HEK293 (cell line): ENCODE data around the gene PET117.

Experiments
- CTCF ChIA-PET: fragments of 350-600 bp; formaldehyde crosslinking; extraction: SDS; loops from one replicate; lab custom pipeline; 2021; ENCODE audit warnings: antibody characterized with exemption; lab: Yijun Ruan, JAX
- POLR2A ChIA-PET: fragments of 300-600 bp; formaldehyde crosslinking; extraction: SDS; loops from one replicate; lab custom pipeline; 2020; ENCODE audit warnings: antibody characterized with exemption, inconsistent platforms; lab: Yijun Ruan, JAX
- H3K27ac ChIP-seq: fragments of 200-500 bp; sonication (Bioruptor generic); 2 replicates; pipeline ENCODE4 v1.5.1; 2014; ENCODE audit warnings: low read depth, low read length, control low read depth, inconsistent platforms; ENCODE audit errors: extremely low read depth
- H3K36me3 ChIP-seq, 2 experiments: fragments of 200-500 bp in 1 of 2; sonication (Bioruptor generic) in 1 of 2; 1 replicate in 1 of 2; 2 replicates in 1 of 2; pipeline ENCODE4 v1.5.1; 2014 to 2017; ENCODE audit warnings: inconsistent platforms in 2 of 2, low read length in 2 of 2; ENCODE audit not compliant: control insufficient read depth in 2 of 2, insufficient read depth in 1 of 2
- H3K4me1 ChIP-seq: fragments of 200-500 bp; sonication (Bioruptor generic); 2 replicates; pipeline ENCODE4 v1.5.1; 2014; ENCODE audit warnings: mild to moderate bottlenecking, low read length, inconsistent platforms; ENCODE audit not compliant: control insufficient read depth, insufficient read depth
- H3K4me3 ChIP-seq: 2 replicates; pipeline ENCODE4 v1.5.1; 2011; ENCODE audit warnings: low read depth, mild to moderate bottlenecking, control low read depth, low read length, moderate library complexity
- H3K9me3 ChIP-seq: fragments of 200-500 bp; sonication (Bioruptor generic); 2 replicates; pipeline ENCODE4 v1.5.1; 2014; ENCODE audit warnings: low read depth, low read length, inconsistent platforms; ENCODE audit not compliant: control insufficient read depth, insufficient read depth
- MZF1 ChIP-seq: fragments of 450-650 bp; formaldehyde crosslinking; IDR thresholded peaks from 2 replicates; pipeline ENCODE4 v1.5.1; 2017; ENCODE audit warnings: missing biosample characterization, missing genetic modification characterization, borderline replicate concordance
- WT1 ChIP-seq: fragments of 450-650 bp; formaldehyde crosslinking; IDR thresholded peaks from 2 replicates; pipeline ENCODE4 v1.5.1; 2016; ENCODE audit warnings: missing biosample characterization, missing genetic modification characterization
- YY1 ChIP-seq: fragments of 450-650 bp; formaldehyde crosslinking; IDR thresholded peaks from 2 replicates; pipeline ENCODE4 v1.5.1; 2018; ENCODE audit warnings: missing biosample characterization, missing genetic modification characterization
- ZEB2 ChIP-seq: fragments of 450-650 bp; formaldehyde crosslinking; IDR thresholded peaks from 2 replicates; pipeline ENCODE4 v1.5.1; 2016; ENCODE audit warnings: missing biosample characterization, missing genetic modification characterization
- ZNF133 ChIP-seq: fragments of 450-650 bp; formaldehyde crosslinking; IDR thresholded peaks from 2 replicates; pipeline ENCODE4 v1.5.1; 2016; ENCODE audit warnings: missing biosample characterization, missing genetic modification characterization
- ZNF146 ChIP-seq: fragments of 450-650 bp; formaldehyde crosslinking; IDR thresholded peaks from 2 replicates; pipeline ENCODE4 v1.5.1; 2016; ENCODE audit warnings: missing biosample characterization, missing genetic modification characterization
- ZNF501 ChIP-seq: fragments of 450-650 bp; formaldehyde crosslinking; IDR thresholded peaks from 2 replicates; pipeline ENCODE4 v1.5.1; 2016; ENCODE audit warnings: missing biosample characterization, missing genetic modification characterization
- ZNF560 ChIP-seq: fragments of 450-650 bp; formaldehyde crosslinking; IDR thresholded peaks from 2 replicates; pipeline ENCODE4 v1.5.1; 2017; ENCODE audit warnings: missing biosample characterization, missing genetic modification characterization, borderline replicate concordance
- ZNF571 ChIP-seq: fragments of 450-650 bp; formaldehyde crosslinking; IDR thresholded peaks from 2 replicates; pipeline ENCODE4 v1.5.0; 2017; ENCODE audit warnings: missing biosample characterization, missing genetic modification characterization
- ZNF600 ChIP-seq: fragments of 450-650 bp; formaldehyde crosslinking; IDR thresholded peaks from 2 replicates; pipeline ENCODE4 v1.5.1; 2016; ENCODE audit warnings: missing biosample characterization, missing genetic modification characterization
- ZNF660 ChIP-seq: fragments of 450-650 bp; IDR thresholded peaks from 2 replicates; pipeline ENCODE4 v1.5.1; 2018; ENCODE audit warnings: missing biosample characterization, mild to moderate bottlenecking, missing genetic modification characterization
- ZNF792 ChIP-seq: fragments of 450-650 bp; formaldehyde crosslinking; IDR thresholded peaks from 2 replicates; pipeline ENCODE4 v1.5.1; 2016; ENCODE audit warnings: missing biosample characterization, missing genetic modification characterization
- ZNF837 ChIP-seq: fragments of 450-650 bp; formaldehyde crosslinking; IDR thresholded peaks from 2 replicates; pipeline ENCODE4 v1.5.1; 2016; ENCODE audit warnings: missing biosample characterization, missing genetic modification characterization
- ZSCAN16 ChIP-seq: fragments of 450-650 bp; formaldehyde crosslinking; IDR thresholded peaks from 2 replicates; pipeline ENCODE4 v1.5.1; 2016; ENCODE audit warnings: missing biosample characterization, missing genetic modification characterization
- TF ChIP-seq, protein P1 (sequence below): fragments of 450-650 bp; formaldehyde crosslinking; IDR thresholded peaks from 2 replicates; pipeline ENCODE4 v1.5.1; 2016; ENCODE audit warnings: missing biosample characterization, missing genetic modification characterization
- TF ChIP-seq, protein P2 (sequence below): fragments of 450-650 bp; formaldehyde crosslinking; conservative IDR thresholded peaks from 2 replicates; pipeline ENCODE4 v1.5.1; 2016; ENCODE audit warnings: low read depth, missing biosample characterization, missing genetic modification characterization
- TF ChIP-seq, protein P3 (sequence below): fragments of 450-650 bp; formaldehyde crosslinking; IDR thresholded peaks from 2 replicates; pipeline ENCODE4 v1.5.1; 2016; ENCODE audit warnings: missing biosample characterization, missing genetic modification characterization
- TF ChIP-seq, protein P4 (sequence below): fragments of 450-650 bp; formaldehyde crosslinking; conservative IDR thresholded peaks from 2 replicates; pipeline ENCODE4 v1.5.1; 2016; ENCODE audit warnings: low read depth, missing biosample characterization, missing genetic modification characterization
- TF ChIP-seq, protein P5 (sequence below): fragments of 450-650 bp; formaldehyde crosslinking; IDR thresholded peaks from 2 replicates; pipeline ENCODE4 v1.5.0; 2017; ENCODE audit warnings: missing biosample characterization, missing genetic modification characterization, borderline replicate concordance

Gene PET117

DNA sequence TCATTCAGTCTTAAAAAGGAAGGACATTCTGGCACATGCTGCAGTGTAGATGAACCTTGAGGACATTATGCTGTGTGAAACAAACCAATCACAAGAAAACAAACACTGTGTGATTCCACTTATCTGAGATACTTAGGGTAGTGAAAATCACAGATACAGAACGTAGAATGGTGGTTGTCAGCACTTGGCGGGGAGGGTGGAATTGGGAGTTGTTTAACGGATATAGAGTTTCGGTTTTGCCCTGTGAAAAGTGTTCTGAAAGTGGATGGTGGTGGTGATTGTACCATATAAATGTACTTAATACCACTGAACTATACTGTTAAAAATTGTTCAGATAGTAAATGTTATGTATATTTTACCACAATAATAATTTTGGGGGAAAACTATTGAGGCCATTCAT is 18.4 kb downstream of the PET117 start:
- ChIA-PET POLR2A (no interaction called here), CTCF (no interaction called here)
- H3K9me3 ChIP-seq = no peaks in the 10 kb centered on the region

DNA sequence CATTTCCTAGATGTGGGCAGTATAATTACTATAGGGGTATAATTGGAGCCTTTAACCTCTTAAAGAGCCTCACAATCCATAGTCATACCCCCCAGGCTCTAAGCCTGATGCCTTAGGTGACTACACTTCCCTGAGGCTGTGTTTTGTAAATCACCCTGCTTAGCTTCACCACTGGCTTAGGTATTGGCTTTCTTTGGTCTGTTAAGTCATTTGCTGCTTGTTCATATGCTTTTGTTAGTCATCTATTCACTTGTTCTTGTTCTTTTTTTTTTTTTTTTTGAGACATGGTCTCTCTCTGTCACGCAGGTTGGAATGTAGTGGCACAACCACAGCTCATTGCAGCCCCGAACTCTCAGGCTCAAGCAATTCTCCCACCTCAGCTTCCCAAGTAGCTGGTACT is 26.7 kb downstream of the PET117 start:
- Histone ChIP-seq H3K4me3 (no peak overlapping the region), H3K27ac (no peak overlapping the region), H3K36me3 (peaks cover 24 to 41% of the 10 kb centered on the region in 2 experiments), H3K9me3 (no peaks in the 10 kb centered on the region), H3K4me1 (no peaks in the 10 kb centered on the region)
- POLR2A ChIA-PET = no interaction called here
- CTCF ChIA-PET = no interaction called here
- TF ChIP-seq, protein P1, sequence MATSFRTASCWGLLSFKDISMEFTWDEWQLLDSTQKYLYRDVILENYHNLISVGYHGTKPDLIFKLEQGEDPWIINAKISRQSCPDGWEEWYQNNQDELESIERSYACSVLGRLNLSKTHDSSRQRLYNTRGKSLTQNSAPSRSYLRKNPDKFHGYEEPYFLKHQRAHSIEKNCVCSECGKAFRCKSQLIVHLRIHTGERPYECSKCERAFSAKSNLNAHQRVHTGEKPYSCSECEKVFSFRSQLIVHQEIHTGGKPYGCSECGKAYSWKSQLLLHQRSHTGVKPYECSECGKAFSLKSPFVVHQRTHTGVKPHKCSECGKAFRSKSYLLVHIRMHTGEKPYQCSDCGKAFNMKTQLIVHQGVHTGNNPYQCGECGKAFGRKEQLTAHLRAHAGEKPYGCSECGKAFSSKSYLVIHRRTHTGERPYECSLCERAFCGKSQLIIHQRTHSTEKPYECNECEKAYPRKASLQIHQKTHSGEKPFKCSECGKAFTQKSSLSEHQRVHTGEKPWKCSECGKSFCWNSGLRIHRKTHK = no peak
- TF ChIP-seq ZNF133 = peak; percentile 62

More for the DNA sequence above, 18.4 kb downstream of the PET117 start:
- no peaks in the 10 kb centered on the region for H3K4me1 ChIP-seq
- H3K36me3 ChIP-seq = peaks cover 19 to 49% of the 10 kb centered on the region in 2 experiments
- H3K4me3 ChIP-seq = no peak overlapping the region
- TF ChIP-seq ZNF560 (tag by site-specific recombination) (no peak), ZEB2 (tag by site-specific recombination) (no peak), ZNF660 (tag by site-specific recombination) (no peak), MZF1 (no peak), ZNF571 (tag by site-specific recombination) (no peak), ZNF600 (tag by site-specific recombination) (no peak), ZNF146 (tag by site-specific recombination) (no peak), ZNF792 (tag by site-specific recombination) (no peak)
- TF ChIP-seq, protein P2, sequence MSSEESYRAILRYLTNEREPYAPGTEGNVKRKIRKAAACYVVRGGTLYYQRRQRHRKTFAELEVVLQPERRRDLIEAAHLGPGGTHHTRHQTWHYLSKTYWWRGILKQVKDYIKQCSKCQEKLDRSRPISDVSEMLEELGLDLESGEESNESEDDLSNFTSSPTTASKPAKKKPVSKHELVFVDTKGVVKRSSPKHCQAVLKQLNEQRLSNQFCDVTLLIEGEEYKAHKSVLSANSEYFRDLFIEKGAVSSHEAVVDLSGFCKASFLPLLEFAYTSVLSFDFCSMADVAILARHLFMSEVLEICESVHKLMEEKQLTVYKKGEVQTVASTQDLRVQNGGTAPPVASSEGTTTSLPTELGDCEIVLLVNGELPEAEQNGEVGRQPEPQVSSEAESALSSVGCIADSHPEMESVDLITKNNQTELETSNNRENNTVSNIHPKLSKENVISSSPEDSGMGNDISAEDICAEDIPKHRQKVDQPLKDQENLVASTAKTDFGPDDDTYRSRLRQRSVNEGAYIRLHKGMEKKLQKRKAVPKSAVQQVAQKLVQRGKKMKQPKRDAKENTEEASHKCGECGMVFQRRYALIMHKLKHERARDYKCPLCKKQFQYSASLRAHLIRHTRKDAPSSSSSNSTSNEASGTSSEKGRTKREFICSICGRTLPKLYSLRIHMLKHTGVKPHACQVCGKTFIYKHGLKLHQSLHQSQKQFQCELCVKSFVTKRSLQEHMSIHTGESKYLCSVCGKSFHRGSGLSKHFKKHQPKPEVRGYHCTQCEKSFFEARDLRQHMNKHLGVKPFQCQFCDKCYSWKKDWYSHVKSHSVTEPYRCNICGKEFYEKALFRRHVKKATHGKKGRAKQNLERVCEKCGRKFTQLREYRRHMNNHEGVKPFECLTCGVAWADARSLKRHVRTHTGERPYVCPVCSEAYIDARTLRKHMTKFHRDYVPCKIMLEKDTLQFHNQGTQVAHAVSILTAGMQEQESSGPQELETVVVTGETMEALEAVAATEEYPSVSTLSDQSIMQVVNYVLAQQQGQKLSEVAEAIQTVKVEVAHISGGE (tag by site-specific recombination) = no peak
- TF ChIP-seq, protein P3, sequence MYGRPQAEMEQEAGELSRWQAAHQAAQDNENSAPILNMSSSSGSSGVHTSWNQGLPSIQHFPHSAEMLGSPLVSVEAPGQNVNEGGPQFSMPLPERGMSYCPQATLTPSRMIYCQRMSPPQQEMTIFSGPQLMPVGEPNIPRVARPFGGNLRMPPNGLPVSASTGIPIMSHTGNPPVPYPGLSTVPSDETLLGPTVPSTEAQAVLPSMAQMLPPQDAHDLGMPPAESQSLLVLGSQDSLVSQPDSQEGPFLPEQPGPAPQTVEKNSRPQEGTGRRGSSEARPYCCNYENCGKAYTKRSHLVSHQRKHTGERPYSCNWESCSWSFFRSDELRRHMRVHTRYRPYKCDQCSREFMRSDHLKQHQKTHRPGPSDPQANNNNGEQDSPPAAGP = no peak
- TF ChIP-seq, all 188 proteins: peak for 0
- H3K27ac ChIP-seq = no peak overlapping the region

DNA sequence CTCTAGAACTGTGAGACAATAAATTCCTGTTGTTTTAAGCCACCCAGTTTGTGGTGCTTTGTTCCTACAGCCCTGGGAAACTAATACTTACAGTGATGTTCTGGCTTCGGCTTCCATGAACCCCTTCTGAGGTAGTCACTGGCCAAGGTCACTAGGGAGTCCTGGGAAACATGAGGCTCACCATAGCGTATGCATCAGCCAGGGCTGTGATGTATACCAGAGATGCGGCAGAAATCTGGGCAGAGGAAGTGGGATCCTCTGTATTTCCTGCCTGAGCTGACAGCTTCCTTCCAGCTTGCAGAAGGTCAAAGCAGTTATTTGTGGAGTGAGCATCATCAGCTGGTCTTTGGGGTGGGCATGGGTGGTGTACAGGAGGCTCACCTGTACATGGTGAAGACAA is 27.9 kb downstream of the PET117 start:
- no peaks in the 10 kb centered on the region for H3K4me1 ChIP-seq
- no peaks in the 10 kb centered on the region for H3K9me3 ChIP-seq
- ChIA-PET CTCF (interaction anchor here (0.7 kb wide), 1 partner anchor 119 kb away, joined by 3 read pairs; no protein-coding TSS in a partner anchor), POLR2A (no interaction called here)
- no peak overlapping the region for H3K4me3 ChIP-seq
- H3K27ac ChIP-seq = no peak overlapping the region
- peaks cover 15 to 35% of the 10 kb centered on the region in 2 experiments for H3K36me3 ChIP-seq
- TF ChIP-seq WT1 (tag by site-specific recombination) (no peak), ZNF501 (tag by site-specific recombination) (no peak), ZSCAN16 (no peak), ZNF837 (tag by site-specific recombination) (no peak), YY1 (no peak)
- TF ChIP-seq, protein P4, sequence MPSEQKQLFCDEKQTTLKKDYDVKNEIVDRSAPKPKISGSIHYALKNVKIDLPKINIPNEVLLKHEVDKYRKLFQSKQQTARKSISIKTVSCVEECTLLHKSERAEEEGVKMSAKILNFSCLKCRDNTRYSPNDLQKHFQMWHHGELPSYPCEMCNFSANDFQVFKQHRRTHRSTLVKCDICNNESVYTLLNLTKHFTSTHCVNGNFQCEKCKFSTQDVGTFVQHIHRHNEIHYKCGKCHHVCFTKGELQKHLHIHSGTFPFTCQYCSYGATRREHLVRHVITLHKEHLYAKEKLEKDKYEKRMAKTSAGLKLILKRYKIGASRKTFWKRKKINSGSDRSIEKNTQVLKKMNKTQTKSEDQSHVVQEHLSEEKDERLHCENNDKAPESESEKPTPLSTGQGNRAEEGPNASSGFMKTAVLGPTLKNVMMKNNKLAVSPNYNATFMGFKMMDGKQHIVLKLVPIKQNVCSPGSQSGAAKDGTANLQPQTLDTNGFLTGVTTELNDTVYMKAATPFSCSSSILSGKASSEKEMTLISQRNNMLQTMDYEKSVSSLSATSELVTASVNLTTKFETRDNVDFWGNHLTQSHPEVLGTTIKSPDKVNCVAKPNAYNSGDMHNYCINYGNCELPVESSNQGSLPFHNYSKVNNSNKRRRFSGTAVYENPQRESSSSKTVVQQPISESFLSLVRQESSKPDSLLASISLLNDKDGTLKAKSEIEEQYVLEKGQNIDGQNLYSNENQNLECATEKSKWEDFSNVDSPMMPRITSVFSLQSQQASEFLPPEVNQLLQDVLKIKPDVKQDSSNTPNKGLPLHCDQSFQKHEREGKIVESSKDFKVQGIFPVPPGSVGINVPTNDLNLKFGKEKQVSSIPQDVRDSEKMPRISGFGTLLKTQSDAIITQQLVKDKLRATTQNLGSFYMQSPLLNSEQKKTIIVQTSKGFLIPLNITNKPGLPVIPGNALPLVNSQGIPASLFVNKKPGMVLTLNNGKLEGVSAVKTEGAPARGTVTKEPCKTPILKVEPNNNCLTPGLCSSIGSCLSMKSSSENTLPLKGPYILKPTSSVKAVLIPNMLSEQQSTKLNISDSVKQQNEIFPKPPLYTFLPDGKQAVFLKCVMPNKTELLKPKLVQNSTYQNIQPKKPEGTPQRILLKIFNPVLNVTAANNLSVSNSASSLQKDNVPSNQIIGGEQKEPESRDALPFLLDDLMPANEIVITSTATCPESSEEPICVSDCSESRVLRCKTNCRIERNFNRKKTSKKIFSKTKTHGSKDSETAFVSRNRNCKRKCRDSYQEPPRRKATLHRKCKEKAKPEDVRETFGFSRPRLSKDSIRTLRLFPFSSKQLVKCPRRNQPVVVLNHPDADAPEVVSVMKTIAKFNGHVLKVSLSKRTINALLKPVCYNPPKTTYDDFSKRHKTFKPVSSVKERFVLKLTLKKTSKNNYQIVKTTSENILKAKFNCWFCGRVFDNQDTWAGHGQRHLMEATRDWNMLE (tag by site-specific recombination) = no peak
- TF ChIP-seq, protein P5, sequence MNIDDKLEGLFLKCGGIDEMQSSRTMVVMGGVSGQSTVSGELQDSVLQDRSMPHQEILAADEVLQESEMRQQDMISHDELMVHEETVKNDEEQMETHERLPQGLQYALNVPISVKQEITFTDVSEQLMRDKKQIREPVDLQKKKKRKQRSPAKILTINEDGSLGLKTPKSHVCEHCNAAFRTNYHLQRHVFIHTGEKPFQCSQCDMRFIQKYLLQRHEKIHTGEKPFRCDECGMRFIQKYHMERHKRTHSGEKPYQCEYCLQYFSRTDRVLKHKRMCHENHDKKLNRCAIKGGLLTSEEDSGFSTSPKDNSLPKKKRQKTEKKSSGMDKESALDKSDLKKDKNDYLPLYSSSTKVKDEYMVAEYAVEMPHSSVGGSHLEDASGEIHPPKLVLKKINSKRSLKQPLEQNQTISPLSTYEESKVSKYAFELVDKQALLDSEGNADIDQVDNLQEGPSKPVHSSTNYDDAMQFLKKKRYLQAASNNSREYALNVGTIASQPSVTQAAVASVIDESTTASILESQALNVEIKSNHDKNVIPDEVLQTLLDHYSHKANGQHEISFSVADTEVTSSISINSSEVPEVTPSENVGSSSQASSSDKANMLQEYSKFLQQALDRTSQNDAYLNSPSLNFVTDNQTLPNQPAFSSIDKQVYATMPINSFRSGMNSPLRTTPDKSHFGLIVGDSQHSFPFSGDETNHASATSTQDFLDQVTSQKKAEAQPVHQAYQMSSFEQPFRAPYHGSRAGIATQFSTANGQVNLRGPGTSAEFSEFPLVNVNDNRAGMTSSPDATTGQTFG (tag by site-specific recombination) = no peak
